ENCODE results near the gene SNAI3. TPM values are rescaled to one million over a fixed set of nuclear protein-coding genes. Genes with fewer than 3 reads are reported as not detected.

SNAI3 gene
- total RNA-seq, 6 experiments from 2014 or later: not detected

GRCh38 chr16:88680554-88681083 is 5.7 kb downstream of the SNAI3 start:
- TF ChIP-seq, protein P1, sequence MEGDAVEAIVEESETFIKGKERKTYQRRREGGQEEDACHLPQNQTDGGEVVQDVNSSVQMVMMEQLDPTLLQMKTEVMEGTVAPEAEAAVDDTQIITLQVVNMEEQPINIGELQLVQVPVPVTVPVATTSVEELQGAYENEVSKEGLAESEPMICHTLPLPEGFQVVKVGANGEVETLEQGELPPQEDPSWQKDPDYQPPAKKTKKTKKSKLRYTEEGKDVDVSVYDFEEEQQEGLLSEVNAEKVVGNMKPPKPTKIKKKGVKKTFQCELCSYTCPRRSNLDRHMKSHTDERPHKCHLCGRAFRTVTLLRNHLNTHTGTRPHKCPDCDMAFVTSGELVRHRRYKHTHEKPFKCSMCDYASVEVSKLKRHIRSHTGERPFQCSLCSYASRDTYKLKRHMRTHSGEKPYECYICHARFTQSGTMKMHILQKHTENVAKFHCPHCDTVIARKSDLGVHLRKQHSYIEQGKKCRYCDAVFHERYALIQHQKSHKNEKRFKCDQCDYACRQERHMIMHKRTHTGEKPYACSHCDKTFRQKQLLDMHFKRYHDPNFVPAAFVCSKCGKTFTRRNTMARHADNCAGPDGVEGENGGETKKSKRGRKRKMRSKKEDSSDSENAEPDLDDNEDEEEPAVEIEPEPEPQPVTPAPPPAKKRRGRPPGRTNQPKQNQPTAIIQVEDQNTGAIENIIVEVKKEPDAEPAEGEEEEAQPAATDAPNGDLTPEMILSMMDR (IDR thresholded peaks at IDR 0.05): no peak
- DNase-seq: no peak
- no peaks in the 10 kb centered on the region for H3K9me3 Mint-ChIP-seq
- H3K4me1 Mint-ChIP-seq (ENCODE audit: low read depth): 0 out of 2 replicates have a peak, but pooled peaks cover 16% of the 10 kb centered on the region
- H3K4me3 Mint-ChIP-seq: no peak overlapping the region
- no peak overlapping the region for H3K27ac Mint-ChIP-seq
- no peaks in the 10 kb centered on the region for H3K36me3 Mint-ChIP-seq (ENCODE audit: low read depth)
- peaks cover 20% of the 10 kb centered on the region for H3K27me3 Mint-ChIP-seq (ENCODE audit: insufficient read depth)

- no peak for DNase-seq
- 0 out of 2 replicates have a peak, but pooled peaks cover 8% of the 10 kb centered on the region for H3K4me1 Mint-ChIP-seq (ENCODE audit: low read depth)
- no peak overlapping the region for H3K27ac Mint-ChIP-seq
- H3K9me3 Mint-ChIP-seq: no peaks in the 10 kb centered on the region
- no peaks in the 10 kb centered on the region for H3K36me3 Mint-ChIP-seq (ENCODE audit: low read depth)
- H3K27me3 Mint-ChIP-seq (ENCODE audit: insufficient read depth): peaks cover 9% of the 10 kb centered on the region; the same call in 1 of the 2 replicates
- H3K4me3 Mint-ChIP-seq: no peak overlapping the region
- TF ChIP-seq, protein P1 (IDR thresholded peaks at IDR 0.05): no peak
Measured at GRCh38 chr16:88678224-88678979, 7.9 kb downstream of the SNAI3 start.

DNA sequence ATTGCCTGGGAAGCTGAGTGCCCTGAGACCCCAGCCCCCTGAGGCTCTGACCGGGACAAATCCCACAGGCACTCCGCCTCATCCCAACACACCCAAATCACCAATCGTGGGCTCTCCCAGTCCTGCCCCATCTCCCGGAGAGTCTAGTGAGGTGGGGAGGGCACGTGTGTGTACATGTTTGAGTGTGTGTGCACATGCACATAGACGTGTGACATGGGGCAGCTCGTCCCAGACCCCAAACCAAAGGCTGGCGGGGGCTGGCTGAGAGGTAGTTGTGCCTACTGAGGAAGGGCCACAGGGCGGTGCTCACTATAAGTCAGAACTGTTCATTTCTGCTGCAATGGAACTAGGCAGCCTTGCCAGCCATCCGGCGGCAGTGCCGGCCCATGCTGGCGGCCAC is 8.6 kb downstream of the SNAI3 start:
- Mint-ChIP-seq H3K4me1 (ENCODE audit: low read depth) (0 out of 2 replicates have a peak, but pooled peaks cover 8% of the 10 kb centered on the region), H3K9me3 (no peaks in the 10 kb centered on the region), H3K27me3 (ENCODE audit: insufficient read depth) (peaks cover 9% of the 10 kb centered on the region; the same call in 1 of the 2 replicates), H3K4me3 (no peak overlapping the region), H3K27ac (no peak overlapping the region), H3K36me3 (ENCODE audit: low read depth) (no peaks in the 10 kb centered on the region)
- TF ChIP-seq, protein P1 (IDR thresholded peaks at IDR 0.05): no peak
- DNase-seq: no peak

- no peak for DNase-seq
- Mint-ChIP-seq H3K27ac (no peak overlapping the region), H3K4me3 (no peak overlapping the region), H3K4me1 (ENCODE audit: low read depth) (0 out of 2 replicates have a peak, but pooled peaks cover 2% of the 10 kb centered on the region), H3K36me3 (ENCODE audit: low read depth) (no peaks in the 10 kb centered on the region), H3K27me3 (ENCODE audit: insufficient read depth) (0 out of 2 replicates have a peak, but pooled peaks cover 4% of the 10 kb centered on the region), H3K9me3 (no peaks in the 10 kb centered on the region)
- TF ChIP-seq, protein P1 (IDR thresholded peaks at IDR 0.05): no peak
Measured at GRCh38 chr16:88676502-88677242, 9.6 kb downstream of the SNAI3 start.

- H3K4me1 Mint-ChIP-seq (ENCODE audit: low read depth): no peaks in the 10 kb centered on the region
- H3K9me3 Mint-ChIP-seq: no peaks in the 10 kb centered on the region
- DNase-seq: no peak
- 0 out of 2 replicates have a peak, but pooled peaks cover 4% of the 10 kb centered on the region for H3K27me3 Mint-ChIP-seq (ENCODE audit: insufficient read depth)
- H3K4me3 Mint-ChIP-seq: no peak overlapping the region
- H3K27ac Mint-ChIP-seq: no peak overlapping the region
- H3K36me3 Mint-ChIP-seq (ENCODE audit: low read depth): peaks cover under 1% of the 10 kb centered on the region; the same call in 1 of the 2 replicates
- TF ChIP-seq, protein P1 (IDR thresholded peaks at IDR 0.05): no peak
Measured at GRCh38 chr16:88673716-88674379, 12.5 kb downstream of the SNAI3 start.
